Esophagus muscularis mucosa (tissue), 4 donors: ENCODE data around the gene BTBD9.

ENCODE experiments used
- EP300 ChIP-seq: sonication (generic); formaldehyde crosslinking; IDR thresholded peaks from one replicate; pipeline ENCODE4 v1.6.1; 2017; ENCODE audit warnings: antibody characterized with exemption
- POLR2A ChIP-seq: fragments of 450-650 bp; IDR thresholded peaks from one replicate; pipeline ENCODE4 v1.6.1; 2017; ENCODE audit warnings: antibody characterized with exemption, moderate library complexity, mild to moderate bottlenecking, low read depth
- TF ChIP-seq, protein P1 (sequence below), 3 experiments: fragments of 200-600 bp in 2 of 3; fragments of 450-650 bp in 1 of 3; sonication (generic) in 2 of 3; IDR thresholded peaks; one replicate each; pipeline ENCODE4 v1.5.1; 2017 to 2019; ENCODE audit warnings: antibody characterized with exemption in 3 of 3, mild to moderate bottlenecking in 2 of 3, moderate library complexity in 1 of 3

GRCh38 chr6:38400764-38401163 is 239.0 kb downstream of the BTBD9 start:
- TF ChIP-seq, protein P1, sequence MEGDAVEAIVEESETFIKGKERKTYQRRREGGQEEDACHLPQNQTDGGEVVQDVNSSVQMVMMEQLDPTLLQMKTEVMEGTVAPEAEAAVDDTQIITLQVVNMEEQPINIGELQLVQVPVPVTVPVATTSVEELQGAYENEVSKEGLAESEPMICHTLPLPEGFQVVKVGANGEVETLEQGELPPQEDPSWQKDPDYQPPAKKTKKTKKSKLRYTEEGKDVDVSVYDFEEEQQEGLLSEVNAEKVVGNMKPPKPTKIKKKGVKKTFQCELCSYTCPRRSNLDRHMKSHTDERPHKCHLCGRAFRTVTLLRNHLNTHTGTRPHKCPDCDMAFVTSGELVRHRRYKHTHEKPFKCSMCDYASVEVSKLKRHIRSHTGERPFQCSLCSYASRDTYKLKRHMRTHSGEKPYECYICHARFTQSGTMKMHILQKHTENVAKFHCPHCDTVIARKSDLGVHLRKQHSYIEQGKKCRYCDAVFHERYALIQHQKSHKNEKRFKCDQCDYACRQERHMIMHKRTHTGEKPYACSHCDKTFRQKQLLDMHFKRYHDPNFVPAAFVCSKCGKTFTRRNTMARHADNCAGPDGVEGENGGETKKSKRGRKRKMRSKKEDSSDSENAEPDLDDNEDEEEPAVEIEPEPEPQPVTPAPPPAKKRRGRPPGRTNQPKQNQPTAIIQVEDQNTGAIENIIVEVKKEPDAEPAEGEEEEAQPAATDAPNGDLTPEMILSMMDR (IDR thresholded peaks at IDR 0.05), result no peak
- TF ChIP-seq POLR2A (no peak), EP300 (no peak)
